ENCODE measurements around the gene C2orf49. TPM values are rescaled to one million over a fixed set of nuclear protein-coding genes. Genes with fewer than 3 reads are reported as not detected.

C2orf49 gene
- total RNA-seq, 1 donor from 2014 or later, result 21.6 TPM

DNA sequence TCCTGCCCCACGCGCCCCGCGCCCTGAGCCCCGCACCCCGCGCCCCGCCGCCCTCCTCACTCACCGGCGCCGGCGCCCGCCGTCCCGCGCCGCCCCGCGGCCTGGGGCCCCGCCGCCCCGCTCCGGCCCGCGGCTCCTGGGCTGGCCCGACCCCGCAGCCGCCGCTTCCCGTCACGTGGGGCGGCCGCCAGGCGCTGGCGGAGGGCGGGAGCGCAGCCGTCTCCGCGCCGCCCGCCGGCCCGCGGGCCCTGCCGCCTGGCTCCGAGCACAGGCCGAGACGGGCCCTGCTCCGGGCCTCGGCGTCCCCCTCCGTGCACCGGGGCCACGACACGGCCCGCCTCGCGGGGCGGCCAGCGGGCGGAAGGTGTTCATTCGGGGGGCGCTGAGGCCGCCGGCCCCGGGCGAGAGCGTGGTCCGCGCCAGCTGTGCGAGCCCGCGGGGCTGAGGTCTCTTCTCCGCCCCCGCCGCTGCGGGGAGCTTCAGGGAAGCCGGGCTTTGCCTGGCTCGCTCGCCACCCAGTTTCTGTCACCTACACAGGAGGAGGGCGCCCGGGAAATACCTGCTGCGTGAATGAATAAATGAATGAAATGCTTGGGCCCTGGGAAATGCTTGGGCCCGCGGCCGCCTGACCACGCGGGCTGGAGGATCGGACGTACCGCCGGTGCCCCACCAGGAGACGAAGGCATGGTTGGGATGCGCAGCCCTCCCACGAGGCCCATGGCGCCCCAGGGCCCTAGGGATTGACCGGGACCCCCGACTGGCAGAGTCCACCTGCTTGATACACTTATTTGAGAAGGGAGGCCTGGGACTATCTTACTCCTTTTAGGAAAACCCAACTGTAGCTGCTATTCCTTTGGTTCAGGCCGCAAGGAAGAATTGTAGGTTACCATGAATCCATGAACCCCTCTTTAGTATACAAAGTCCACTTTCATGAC, 7.5 kb upstream of the C2orf49 start, which contains the start of gene TGFBRAP1:
Gene TGFBRAP1 (minus strand): TSS at position 175 of the 935 bp plus-strand sequence. CDS start 21,434 bp downstream, outside the sequence.
- Histone ChIP-seq H3K79me2 (ENCODE audit: insufficient read depth, low read length) (peaks cover 39% of the 10 kb centered on the region), H2AFZ (ENCODE audit: low read depth, low read length) (peak within 1 kb of the TSS; percentile 88), H3K9me3 (ENCODE audit: insufficient read depth, low read depth, low read length) (no peaks in the 10 kb centered on the region), H3K4me1 (ENCODE audit: insufficient read depth, low read length) (peaks cover 22% of the 10 kb centered on the region), H4K20me1 (ENCODE audit: insufficient read depth, low read length) (peaks cover 4% of the 10 kb centered on the region), H3K27me3 (ENCODE audit: insufficient read depth, low read length) (no peaks in the 10 kb centered on the region), H3K27ac (ENCODE audit: low read depth, low read length) (peak within 1 kb of the TSS; percentile 68), H3K9ac (ENCODE audit: low read length) (peak within 1 kb of the TSS; percentile 83), H3K4me3 (ENCODE audit: insufficient read depth, low read depth, low read length) (peak within 1 kb of the TSS; percentile 70), H3K4me2 (ENCODE audit: low read length) (peak within 1 kb of the TSS; percentile 99), H3K36me3 (ENCODE audit: insufficient read depth, low read length) (no peaks in the 10 kb centered on the region)
- no peaks in the 10 kb centered on the region for H3K9me3 Mint-ChIP-seq (ENCODE audit: unreplicated experiment)
- no peak for TF ChIP-seq EZH2 (IDR thresholded peaks at IDR 0.05; ENCODE audit: insufficient read depth, low read length)
- TF ChIP-seq, protein P1, sequence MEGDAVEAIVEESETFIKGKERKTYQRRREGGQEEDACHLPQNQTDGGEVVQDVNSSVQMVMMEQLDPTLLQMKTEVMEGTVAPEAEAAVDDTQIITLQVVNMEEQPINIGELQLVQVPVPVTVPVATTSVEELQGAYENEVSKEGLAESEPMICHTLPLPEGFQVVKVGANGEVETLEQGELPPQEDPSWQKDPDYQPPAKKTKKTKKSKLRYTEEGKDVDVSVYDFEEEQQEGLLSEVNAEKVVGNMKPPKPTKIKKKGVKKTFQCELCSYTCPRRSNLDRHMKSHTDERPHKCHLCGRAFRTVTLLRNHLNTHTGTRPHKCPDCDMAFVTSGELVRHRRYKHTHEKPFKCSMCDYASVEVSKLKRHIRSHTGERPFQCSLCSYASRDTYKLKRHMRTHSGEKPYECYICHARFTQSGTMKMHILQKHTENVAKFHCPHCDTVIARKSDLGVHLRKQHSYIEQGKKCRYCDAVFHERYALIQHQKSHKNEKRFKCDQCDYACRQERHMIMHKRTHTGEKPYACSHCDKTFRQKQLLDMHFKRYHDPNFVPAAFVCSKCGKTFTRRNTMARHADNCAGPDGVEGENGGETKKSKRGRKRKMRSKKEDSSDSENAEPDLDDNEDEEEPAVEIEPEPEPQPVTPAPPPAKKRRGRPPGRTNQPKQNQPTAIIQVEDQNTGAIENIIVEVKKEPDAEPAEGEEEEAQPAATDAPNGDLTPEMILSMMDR (IDR thresholded peaks at IDR 0.05; ENCODE audit: insufficient read depth, low read depth, low read length), result no peak
- H3K27me3 Mint-ChIP-seq (ENCODE audit: low read depth, unreplicated experiment), result no peaks in the 10 kb centered on the region
- DNase-seq (ENCODE audit: low read depth), result no peak
- peak within 1 kb of the TSS; percentile 95 for H3K4me3 Mint-ChIP-seq (ENCODE audit: unreplicated experiment)
- peaks cover 29% of the 10 kb centered on the region for H3K4me1 Mint-ChIP-seq (ENCODE audit: low read depth, unreplicated experiment)
- H3K36me3 Mint-ChIP-seq (ENCODE audit: low read depth, unreplicated experiment), result no peaks in the 10 kb centered on the region
- peak within 1 kb of the TSS; percentile 90 for H3K27ac Mint-ChIP-seq (ENCODE audit: unreplicated experiment)
- FAIRE-seq, result no peak

DNA sequence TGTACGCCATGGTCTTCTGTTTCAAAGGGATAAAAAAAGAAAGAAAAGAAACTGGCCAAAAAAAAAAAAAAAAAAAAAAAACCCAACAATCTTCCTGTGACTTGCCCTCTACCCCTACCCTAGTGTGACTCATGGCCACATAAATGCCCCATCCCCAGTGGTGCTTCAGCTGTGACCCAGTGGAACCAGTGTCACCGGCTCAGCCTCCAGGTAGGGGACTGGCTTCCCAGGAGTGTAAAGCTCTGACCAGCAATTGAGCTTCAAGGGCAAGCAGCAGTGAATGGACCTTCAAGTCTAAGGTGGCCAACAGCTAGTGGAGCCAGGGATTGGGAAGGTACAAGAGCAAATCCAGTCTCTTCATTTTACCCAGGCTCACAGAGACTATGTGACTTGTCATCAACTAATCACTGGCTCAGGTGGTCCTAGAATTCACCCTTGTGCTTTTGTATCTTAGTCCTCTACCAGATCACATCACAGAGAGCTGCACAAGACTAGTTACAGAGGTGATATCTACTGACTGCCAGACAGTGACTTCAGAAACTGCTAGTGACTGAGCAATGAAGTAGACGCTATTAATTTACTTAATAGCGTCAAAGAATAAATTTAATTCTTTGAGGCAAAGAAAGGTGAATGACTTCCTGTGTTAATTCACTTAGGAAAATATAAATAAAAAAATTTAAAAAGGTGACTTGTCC, 6.5 kb upstream of the C2orf49 start:
- no peak overlapping the region for H3K27ac Mint-ChIP-seq (ENCODE audit: unreplicated experiment)
- H3K36me3 ChIP-seq (ENCODE audit: insufficient read depth, low read length), result no peaks in the 10 kb centered on the region
- H2AFZ ChIP-seq (ENCODE audit: low read depth, low read length), result no peak overlapping the region
- peaks cover 14% of the 10 kb centered on the region for H3K4me1 ChIP-seq (ENCODE audit: insufficient read depth, low read length)
- TF ChIP-seq, protein P1 (IDR thresholded peaks at IDR 0.05; ENCODE audit: insufficient read depth, low read depth, low read length), result no peak
- no peak for TF ChIP-seq EZH2 (IDR thresholded peaks at IDR 0.05; ENCODE audit: insufficient read depth, low read length)
- no peaks in the 10 kb centered on the region for H3K9me3 ChIP-seq (ENCODE audit: insufficient read depth, low read depth, low read length)
- DNase-seq (ENCODE audit: low read depth) (no peak), FAIRE-seq (no peak)
- peak overlapping the region; percentile 83 for H3K4me3 Mint-ChIP-seq (ENCODE audit: unreplicated experiment)
- no peak overlapping the region for H3K9ac ChIP-seq (ENCODE audit: low read length)
- no peaks in the 10 kb centered on the region for H3K36me3 Mint-ChIP-seq (ENCODE audit: low read depth, unreplicated experiment)
- no peaks in the 10 kb centered on the region for H3K9me3 Mint-ChIP-seq (ENCODE audit: unreplicated experiment)
- H4K20me1 ChIP-seq (ENCODE audit: insufficient read depth, low read length), result peaks cover 4% of the 10 kb centered on the region
- no peak overlapping the region for H3K4me3 ChIP-seq (ENCODE audit: insufficient read depth, low read depth, low read length)
- H3K4me2 ChIP-seq (ENCODE audit: low read length), result no peak overlapping the region
- H3K27ac ChIP-seq (ENCODE audit: low read depth, low read length), result no peak overlapping the region
- peaks cover 19% of the 10 kb centered on the region for H3K4me1 Mint-ChIP-seq (ENCODE audit: low read depth, unreplicated experiment)
- H3K27me3 Mint-ChIP-seq (ENCODE audit: low read depth, unreplicated experiment), result no peaks in the 10 kb centered on the region
- peaks cover 35% of the 10 kb centered on the region for H3K79me2 ChIP-seq (ENCODE audit: insufficient read depth, low read length)
- no peaks in the 10 kb centered on the region for H3K27me3 ChIP-seq (ENCODE audit: insufficient read depth, low read length)
